Esophagus squamous epithelium (tissue), 5 donors: ENCODE results near the gene LHCGR. TPM values are rescaled to one million over a fixed set of nuclear protein-coding genes. Genes with fewer than 3 reads are reported as not detected.

Source experiments
- DNase-seq: peaks from one replicate; lab custom pipeline; 2025; lab: John Stamatoyannopoulos, UW
- H3K27ac ChIP-seq, 4 donors: fragments of 200-600 bp; sonication (generic); one replicate each; pipeline ENCODE4 v1.5.1; 2016 to 2019; ENCODE audit warnings: mild to moderate bottlenecking in 1 of 4
- H3K27me3 ChIP-seq, 4 donors: fragments of 200-600 bp; sonication (generic); 1 replicate in 3 of 4; 2 replicates in 1 of 4; pipeline versions ENCODE4 v1.5.1 to v1.6.0; 2017 to 2021; ENCODE audit warnings: antibody characterized with exemption in 1 of 4
- H3K36me3 ChIP-seq, 3 donors: fragments of 200-600 bp; sonication (generic); one replicate each; pipeline ENCODE4 v1.5.1; 2016 to 2019
- H3K4me1 ChIP-seq, 3 donors: fragments of 200-600 bp; sonication (generic); one replicate each; pipeline ENCODE4 v1.5.1; 2017 to 2019
- H3K4me3 ChIP-seq, 4 donors: fragments of 200-600 bp; sonication (generic); 1 replicate in 3 of 4; 2 replicates in 1 of 4; pipeline ENCODE4 v1.5.1; 2016 to 2019; ENCODE audit warnings: mild to moderate bottlenecking in 2 of 4, moderate library complexity in 1 of 4
- H3K9me3 ChIP-seq, 3 donors: fragments of 200-600 bp; sonication (generic); one replicate each; pipeline ENCODE4 v1.5.1; 2016 to 2019
- CTCF ChIP-seq, 6 experiments: fragments of 450-650 bp in 4 of 6; fragments of 200-600 bp in 2 of 6; sonication (generic) in 2 of 6; IDR thresholded peaks; one replicate each; pipeline ENCODE4 v1.5.1; 2016 to 2019; ENCODE audit warnings: antibody characterized with exemption in 6 of 6, mild to moderate bottlenecking in 4 of 6, moderate library complexity in 4 of 6
- POLR2A ChIP-seq, 4 donors: fragments of 450-650 bp; IDR thresholded peaks; one replicate each; pipeline ENCODE4 v1.6.1; 2017; ENCODE audit warnings: antibody characterized with exemption in 4 of 4, mild to moderate bottlenecking in 4 of 4, moderate library complexity in 3 of 4
- WGBS, 2 donors: methylation state at CpG; one replicate each; pipeline ENCODE4 v1.1.5; 2018; 5-methylcytosine and 5-hydroxymethylcytosine counted together
- intact Hi-C: fragments of 100-400 bp; cut with DNase I; formaldehyde crosslinking; loops from one replicate; pipeline ENCODE4 v1.15.0; 2022
- total RNA-seq, 4 donors: library from RNA; depleted of rRNA; stranded (reverse); fragments of >200 nt; gene quantifications; one replicate each; pipeline ENCODE4 v1.1.0, GENCODE V29; 2016
- donor health status: DM: yes; HTN: yes; CAD: no.

Gene LHCGR
- under 1 TPM in 2 of 4 donors, not detected in 2; 0.22 to 0.76 TPM for total RNA-seq

GRCh38 chr2:48755473-48755872, at the start of gene LHCGR:
Gene LHCGR (minus strand): TSS chr2:48755724. CDS start chr2:48755671, 53 bp downstream.
- no peak for TF ChIP-seq POLR2A (IDR thresholded peaks at IDR 0.05)
- no peak for TF ChIP-seq CTCF (IDR thresholded peaks at IDR 0.05)
- Histone ChIP-seq H3K9me3 (no peaks in the 10 kb centered on the region), H3K36me3 (no peaks in the 10 kb centered on the region), H3K27ac (no peak within 1 kb of the TSS), H3K4me3 (peak within 1 kb of the TSS in 2 of 4 donors; percentile 28 to 54), H3K4me1 (peaks cover 0 to 10% (median 0%) of the 10 kb centered on the region in 3 donors), H3K27me3 (peaks cover 0 to 22% (median 0%) of the 10 kb centered on the region in 4 donors)
- intact Hi-C loops = no loop called here
- DNase-seq = no peak
- WGBS, 2 donors = 12% methylated on average over 5 of the region's 37 CpGs; no CpG with 5 or more reads in 1 of the 2 donors

- Histone ChIP-seq H3K4me1 (no peaks in the 10 kb centered on the region), H3K36me3 (no peaks in the 10 kb centered on the region), H3K27me3 (no peaks in the 10 kb centered on the region), H3K4me3 (no peak overlapping the region), H3K27ac (no peak overlapping the region), H3K9me3 (no peaks in the 10 kb centered on the region)
- 68 to 70% methylated on average over 6 of the region's 6 CpGs for WGBS, 2 donors
- TF ChIP-seq POLR2A (IDR thresholded peaks at IDR 0.05) (no peak), CTCF (IDR thresholded peaks at IDR 0.05) (no peak)
- intact Hi-C loops = no loop called here
- DNase-seq = no peak
These were observed 44.1 kb upstream of the LHCGR start for GRCh38 chr2:48799601-48800000.

GRCh38 chr2:48795065-48795464, 39.5 kb upstream of the LHCGR start:
- no peak for DNase-seq
- WGBS, 2 donors = 31 to 44% methylated on average over 2 of the region's 2 CpGs

GRCh38 chr2:48793671-48794070, 38.1 kb upstream of the LHCGR start:
- 46 to 83% methylated on average over 1 to 5 of the region's 5 CpGs for WGBS, 2 donors
- H3K36me3 ChIP-seq = no peaks in the 10 kb centered on the region
- H3K27ac ChIP-seq = no peak overlapping the region
- TF ChIP-seq CTCF (IDR thresholded peaks at IDR 0.05) = no peak
- intact Hi-C loops = no loop called here
- H3K9me3 ChIP-seq = no peaks in the 10 kb centered on the region
- H3K27me3 ChIP-seq = no peaks in the 10 kb centered on the region
- no peaks in the 10 kb centered on the region for H3K4me1 ChIP-seq
- H3K4me3 ChIP-seq = no peak overlapping the region
- DNase-seq = no peak

More at GRCh38 chr2:48795065-48795464, 39.5 kb upstream of the LHCGR start:
- Histone ChIP-seq H3K4me3 (no peak overlapping the region), H3K27ac (no peak overlapping the region), H3K36me3 (no peaks in the 10 kb centered on the region), H3K9me3 (no peaks in the 10 kb centered on the region), H3K27me3 (no peaks in the 10 kb centered on the region), H3K4me1 (no peaks in the 10 kb centered on the region)
- intact Hi-C loops = no loop called here
- TF ChIP-seq POLR2A (IDR thresholded peaks at IDR 0.05) (no peak), CTCF (IDR thresholded peaks at IDR 0.05) (no peak)

GRCh38 chr2:48792030-48792429, 36.5 kb upstream of the LHCGR start:
- Histone ChIP-seq H3K4me1 (no peaks in the 10 kb centered on the region), H3K27me3 (no peaks in the 10 kb centered on the region), H3K27ac (no peak overlapping the region), H3K36me3 (no peaks in the 10 kb centered on the region), H3K4me3 (no peak overlapping the region), H3K9me3 (no peaks in the 10 kb centered on the region)
- WGBS, 2 donors = 83 to 88% methylated on average over 2 to 3 of the region's 3 CpGs
- DNase-seq = no peak
- intact Hi-C loops = no loop called here
- TF ChIP-seq CTCF (IDR thresholded peaks at IDR 0.05) (no peak), POLR2A (IDR thresholded peaks at IDR 0.05) (no peak)
